DMS79 (cell line): ENCODE results near the gene COL5A1.
"Not testable (repeated sequence)": the region's sequence is repeated elsewhere in the genome, so short reads cannot be mapped to it uniquely, and the experiment has no call there.

Experiments used
- DNase-seq: peaks from one replicate; lab custom pipeline; 2025; lab: John Stamatoyannopoulos, UW

Gene COL5A1

DNA sequence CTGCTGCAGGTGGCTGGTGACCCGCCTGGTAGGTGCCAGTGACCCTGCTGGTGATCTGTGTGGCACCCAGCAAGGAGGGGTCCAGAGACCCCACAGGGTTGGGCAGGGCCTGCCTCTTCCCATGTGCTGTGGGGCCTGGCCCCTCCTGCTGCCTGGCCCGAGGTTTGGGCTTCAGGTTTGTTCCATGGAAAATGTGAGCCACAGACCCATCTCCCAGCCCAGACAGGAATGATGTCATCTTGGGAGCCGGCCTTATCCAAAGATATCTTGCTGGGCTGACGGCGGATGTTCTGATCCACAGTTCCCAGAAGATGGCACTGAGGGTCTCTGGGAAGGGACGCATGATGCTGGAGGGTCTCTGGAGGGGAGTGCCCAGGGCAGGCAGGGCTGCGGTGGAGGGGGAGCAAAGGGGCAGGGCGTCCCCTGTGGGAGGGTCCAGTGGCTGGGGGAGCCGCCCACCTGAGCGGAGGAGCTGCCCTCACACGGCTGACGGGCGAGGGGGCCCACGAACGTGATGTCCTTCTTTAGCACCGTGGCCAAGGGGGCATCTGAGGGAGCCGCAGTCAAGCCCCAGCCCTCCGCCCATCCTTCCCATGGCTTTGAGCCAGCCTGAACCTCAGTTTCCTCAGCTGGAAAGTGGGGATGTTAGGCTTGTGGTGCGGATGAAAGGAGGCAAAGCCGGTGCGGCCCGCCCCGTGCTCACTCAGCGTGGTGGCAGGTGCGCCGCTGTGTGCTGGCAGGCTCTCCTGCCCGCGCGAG is 68.1 kb downstream of the COL5A1 start:
- no peak for DNase-seq

DNA sequence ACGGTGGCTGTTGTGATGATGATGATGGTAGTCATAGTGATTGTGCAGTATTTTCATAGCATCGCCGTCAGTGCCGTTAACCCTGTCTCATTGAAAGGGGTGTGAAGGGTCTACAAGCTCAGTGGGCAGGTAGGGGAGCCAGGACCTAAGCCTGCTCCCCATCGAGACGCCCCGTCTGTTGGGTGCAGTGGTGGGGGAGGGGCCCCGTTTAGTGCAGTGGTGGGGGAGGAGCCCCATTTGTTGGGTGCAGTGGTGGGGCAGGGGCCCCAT is 68.6 kb downstream of the COL5A1 start:
- no peak for DNase-seq

DNA sequence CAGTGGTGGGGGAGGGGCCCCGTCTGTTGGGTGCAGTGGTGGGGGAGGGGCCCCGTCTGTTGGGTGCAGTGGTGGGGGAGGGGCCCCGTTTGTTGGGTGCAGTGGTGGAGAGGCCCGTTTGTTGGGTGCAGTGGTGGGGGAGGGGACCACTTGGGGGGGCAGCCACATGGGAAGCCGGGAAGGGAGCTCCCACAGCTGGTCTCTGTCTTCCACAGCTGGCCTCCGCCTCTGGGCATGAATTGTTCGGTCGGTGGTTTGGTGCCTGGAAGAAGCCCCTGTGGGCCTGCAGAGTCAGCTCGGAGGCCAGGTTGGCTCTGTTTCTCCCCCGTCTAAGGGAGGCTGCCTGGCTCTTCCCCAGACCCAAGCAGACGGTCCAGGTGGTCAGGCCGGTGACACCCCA is 69.3 kb downstream of the COL5A1 start:
- no peak for DNase-seq

DNA sequence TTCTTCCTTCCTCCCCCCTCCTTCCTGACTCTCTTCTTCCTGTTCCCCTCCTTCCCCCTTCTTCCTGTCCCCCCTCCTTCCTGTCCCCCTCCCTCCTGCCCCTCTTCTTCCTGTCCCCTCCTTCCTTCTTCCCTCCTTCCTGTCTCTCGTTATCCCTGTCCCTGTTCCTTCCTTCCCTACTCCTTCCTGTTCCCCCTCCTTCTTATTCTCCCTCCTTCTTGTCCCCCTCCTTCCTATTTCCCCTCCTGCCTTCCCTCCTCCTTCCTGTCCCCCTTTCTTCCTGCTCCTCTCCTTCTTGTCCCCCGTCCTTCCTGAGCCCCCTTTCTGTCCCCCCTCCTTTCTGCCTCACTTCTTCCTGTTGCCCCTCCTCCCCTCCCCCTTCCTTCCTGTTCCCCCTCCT is 70.6 kb downstream of the COL5A1 start:
- DNase-seq, result no peak

DNA sequence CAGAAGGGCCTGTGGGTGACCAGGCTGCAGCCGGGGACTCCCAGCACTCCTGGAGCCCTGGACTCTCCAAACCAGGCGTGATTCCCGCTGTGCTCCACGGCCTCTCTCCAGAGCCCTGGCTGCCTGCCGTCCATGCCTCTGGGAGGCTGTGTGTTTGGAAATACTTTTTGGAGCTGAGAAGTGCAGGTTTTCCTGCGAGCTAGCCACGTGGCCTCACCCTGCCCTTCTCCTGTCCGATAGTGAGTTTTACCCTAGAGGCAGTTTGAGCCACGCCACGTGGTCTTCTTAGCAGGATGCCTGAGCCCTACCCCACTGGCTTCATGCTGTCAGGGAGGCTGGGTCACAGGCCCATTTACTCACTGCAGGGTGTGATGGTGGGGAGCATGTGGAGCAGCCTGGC is 71.3 kb downstream of the COL5A1 start:
- no peak for DNase-seq

DNA sequence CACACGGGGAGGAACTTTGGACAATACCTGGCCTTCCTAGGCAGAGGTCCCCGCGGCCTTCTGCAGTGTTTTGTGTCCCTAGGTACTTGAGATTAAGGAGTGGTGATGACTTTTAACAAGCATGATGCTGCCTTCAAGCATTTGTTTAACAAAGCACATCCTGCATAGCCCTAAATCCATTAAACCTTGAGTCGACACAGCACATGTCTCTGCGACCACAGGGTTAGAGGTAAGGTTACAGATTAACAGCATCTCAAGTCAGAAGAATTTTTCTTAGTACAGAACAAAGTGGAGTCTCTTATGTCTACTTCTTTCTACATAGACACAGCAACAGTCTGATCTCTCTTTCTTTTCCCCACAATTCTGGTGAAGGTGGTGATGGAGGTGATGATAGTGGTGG is 73.9 kb downstream of the COL5A1 start:
- DNase-seq, result not testable (repeated sequence)

DNA sequence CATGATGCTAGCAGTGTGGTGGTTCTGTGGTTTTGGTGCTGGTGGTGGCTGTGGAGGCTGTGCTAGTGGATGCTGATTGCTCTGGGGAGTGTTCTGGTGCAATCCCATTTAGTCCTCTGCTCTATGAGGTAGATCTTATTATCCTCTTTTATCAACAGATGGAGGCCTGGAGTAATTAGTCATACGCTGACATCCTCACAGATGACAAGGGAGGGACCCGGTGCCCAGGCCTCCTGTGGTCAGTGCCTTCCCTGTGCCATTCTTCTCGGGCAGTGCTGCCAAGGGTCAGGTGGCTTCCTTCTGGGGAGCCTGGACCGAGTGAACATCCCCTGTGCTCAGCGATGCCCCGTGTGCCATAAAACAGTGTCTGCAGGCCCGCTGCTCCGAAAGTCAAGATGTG is 74.5 kb downstream of the COL5A1 start:
- no peak for DNase-seq

DNA sequence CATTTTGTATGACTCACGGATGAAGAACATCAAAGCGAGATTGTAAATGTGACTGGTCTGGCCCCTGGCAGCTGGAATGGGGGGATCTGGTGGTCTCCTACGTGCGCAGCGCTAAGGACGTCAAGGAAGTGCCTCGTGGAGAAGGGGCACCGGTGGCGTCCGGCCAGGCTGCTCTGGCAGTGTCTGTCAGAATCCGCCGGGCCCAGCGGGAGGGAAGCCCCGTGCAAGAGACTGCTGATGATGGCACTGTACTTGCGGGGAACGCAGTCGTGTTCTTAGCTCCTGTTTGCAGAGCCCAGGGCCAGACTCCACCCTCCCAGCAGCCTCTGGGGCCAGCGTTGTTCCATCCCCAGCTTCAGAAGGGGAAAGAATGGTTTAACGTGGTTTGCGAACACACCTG is 75.5 kb downstream of the COL5A1 start:
- DNase-seq, result no peak

DNA sequence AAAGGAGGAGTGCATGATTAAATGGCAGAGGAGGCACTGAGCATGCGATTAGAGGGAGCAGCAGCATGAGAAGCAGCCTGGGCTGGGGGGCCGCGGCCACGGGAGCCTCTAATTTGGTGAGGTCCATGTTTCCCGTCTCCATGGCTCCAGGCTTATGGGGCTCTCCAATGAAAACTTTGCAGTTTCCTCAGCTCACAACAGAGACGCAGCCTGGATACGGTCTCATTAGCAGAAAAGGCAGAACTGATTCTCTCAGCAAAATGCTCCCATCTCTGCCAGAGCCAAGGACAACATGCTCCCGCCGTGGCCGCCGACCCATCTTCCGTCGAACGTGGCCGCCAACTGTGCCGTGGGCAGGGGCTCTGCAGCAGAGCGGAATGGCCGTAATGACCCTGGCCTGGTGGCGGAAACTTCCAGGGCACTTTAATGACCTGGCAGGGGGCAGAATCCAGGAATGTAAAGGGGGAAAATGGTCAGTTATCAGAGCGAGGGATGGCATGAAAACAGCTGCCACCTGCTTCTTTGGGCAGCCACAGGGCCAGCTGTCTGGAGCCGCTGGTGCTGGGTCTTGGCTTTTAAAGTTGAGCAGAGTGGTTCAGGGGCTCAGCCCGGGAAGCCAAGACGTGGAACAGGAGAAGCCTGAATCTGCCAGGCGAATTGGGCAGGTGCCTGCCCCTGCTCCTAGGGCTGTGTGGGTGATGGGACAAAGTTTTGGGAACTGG is 76.5 kb downstream of the COL5A1 start:
- no peak for DNase-seq

DNA sequence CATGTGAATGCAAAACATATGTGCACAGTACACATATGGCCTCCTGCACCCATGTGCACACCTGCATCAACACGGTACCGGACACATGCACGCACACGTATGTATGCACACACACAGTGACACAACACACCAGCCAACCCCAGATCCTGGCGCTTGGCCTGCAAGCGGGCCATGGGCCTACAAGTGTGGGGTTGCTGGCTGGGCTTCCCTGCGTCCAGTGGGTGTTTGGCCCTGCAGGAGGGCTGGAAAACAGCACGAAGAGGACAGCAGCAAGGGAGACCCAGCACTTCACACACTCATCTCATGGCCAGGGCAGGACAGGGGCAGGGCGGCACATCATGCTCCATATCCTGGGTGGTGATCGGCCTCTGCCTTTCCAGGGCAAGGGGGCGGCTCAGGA is 77.7 kb downstream of the COL5A1 start:
- DNase-seq, result no peak

DNA sequence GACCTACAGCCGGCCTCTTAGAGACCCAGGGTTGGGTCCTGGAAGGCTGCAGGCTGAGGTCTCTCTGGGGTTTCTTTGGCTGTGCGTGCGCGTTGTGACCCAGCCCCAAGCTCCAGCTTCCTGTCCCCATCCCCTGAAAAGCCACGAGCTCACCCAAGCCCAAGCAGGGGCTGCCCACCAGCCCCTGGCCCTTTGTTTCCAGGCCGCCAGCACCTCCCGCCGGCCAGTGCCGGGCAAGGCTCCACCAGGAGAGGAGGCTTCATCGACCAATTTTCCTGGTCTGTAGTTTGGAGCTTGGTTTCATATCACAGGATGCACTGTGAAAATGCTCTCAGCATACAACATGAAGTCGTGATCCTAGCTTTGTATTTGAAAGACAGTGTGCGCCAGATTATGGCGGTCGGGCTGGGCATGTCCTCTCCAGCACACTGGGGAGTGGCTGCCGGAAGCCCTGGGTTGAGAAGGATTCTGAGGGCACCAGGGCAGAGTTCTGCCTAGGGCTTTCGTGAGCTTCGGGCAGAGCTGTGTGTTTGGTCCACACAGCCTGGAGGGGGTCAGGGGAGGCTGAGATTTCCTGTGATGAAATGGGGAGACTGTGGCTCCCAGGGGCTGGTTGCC is 78.6 kb downstream of the COL5A1 start:
- DNase-seq, result no peak

DNA sequence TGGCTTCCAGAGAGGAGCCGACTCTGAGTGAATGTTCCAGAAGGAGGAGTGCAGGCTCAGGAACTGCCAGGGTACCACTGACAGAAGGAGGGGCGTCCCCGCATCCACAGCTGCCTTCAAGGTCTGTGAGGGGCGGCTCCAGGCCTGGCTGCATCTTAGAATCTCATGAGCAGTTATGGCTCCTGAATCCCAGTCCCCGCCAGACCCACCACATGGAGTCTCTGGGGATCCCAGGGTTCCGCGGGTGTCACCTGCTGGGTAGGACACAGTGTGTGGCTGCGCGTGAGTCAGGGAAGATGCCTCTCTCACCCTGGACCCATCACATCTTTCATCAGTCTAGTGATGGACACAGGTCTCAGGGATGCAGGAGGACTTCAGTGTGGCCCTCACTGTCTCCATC is 79.2 kb downstream of the COL5A1 start:
- no peak for DNase-seq

DNA sequence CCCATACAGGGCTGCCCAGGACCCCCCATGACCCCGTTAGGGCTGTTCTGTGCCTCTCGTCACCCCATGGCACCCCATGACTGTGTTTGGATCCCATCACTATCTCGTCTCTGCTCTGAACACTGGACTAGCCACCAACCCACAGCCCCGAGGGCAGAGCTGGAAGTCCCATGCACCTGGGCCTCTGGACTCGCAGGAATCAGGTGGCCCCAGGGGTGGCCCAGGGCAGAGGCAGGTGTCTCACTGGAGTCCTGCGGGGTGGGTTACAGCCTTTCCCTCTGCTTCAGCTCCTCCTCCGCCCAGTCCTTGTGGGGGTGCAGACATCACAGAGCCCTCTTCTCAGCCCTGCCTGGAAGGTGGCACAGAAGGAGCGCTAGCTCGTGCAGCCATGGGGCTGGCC is 79.7 kb downstream of the COL5A1 start:
- DNase-seq, result no peak

DNA sequence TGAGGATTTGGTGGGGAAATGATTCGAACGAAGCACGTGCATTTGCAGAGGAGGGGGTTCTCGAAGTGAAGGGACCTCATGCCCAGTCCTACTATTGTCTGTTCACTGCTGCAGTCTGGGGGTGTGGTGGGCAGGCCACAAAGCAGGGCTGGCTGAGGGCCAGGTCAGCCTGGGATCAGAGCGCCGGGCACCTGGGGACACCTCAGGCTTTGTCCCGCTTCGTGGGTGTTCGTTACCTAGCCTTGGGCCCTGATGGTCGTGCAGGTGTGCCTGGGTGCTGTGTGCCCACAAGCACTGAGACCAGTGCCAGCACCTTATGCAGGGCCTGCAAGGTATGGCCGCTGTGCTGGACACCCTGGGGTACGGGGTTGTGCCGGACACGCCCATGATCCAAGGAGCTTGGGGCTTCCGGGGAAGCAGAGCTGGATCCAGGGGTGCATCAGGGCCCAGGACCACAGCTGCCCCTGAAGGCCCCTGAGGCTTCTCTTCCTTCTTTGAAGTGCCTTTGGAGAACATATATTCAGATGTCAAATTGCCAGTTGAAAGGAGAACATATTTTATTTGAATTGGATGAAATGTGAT is 80.6 kb downstream of the COL5A1 start:
- DNase-seq, result no peak

DNA sequence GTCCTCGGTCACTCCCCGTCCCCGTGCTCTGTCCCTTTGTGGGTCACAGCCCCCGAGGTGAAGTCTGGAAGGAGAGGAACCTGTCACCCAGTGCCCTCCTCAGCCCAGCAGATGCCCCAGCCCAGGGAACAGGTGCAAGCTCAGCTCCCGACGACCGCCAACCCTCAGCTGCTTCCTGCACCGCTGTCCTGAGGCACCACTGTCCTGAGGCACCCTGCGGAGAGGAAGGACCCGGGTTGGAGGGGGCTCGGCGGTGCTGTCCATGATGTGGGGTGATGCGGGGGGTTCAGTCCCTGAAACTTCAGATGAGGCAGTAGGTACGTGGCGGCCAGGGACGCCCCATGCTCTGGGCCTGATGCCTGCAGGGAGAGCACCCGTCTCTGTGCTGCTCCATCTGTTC is 81.4 kb downstream of the COL5A1 start:
- DNase-seq, result no peak

DNA sequence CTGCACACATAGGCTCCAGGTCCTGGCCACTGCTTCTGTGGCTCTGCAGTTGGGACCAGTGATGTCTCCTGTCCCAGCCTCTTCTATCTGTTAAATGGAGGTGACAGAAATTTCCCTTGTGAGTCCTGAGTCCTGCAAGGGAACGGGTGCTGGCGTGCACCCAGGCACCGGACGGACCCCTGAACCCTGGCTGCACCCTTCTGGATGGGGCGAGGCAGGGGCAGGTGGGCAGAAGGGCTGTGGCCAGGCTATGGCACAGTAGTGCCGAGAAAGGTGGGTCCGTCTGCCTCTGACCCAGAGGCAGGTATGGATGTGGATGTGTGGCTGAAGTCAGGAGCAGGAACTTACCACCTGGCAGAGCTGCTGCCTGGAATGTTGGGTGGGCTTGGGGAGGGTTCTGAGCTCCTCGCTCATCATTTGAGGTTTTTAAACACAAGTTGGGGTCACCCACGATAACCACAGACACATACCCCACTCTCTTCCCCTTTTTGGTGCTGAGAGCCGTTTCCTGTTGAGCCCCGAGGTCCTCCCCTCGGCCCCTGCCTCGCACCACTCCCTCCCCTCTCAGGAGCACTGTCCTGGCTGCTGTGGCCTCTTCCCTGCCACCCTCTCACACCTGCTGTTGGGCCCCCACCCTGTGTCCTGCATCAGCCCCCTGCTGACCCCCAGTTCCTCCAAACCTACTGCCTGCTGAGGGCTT is 82.0 kb downstream of the COL5A1 start:
- no peak for DNase-seq

DNA sequence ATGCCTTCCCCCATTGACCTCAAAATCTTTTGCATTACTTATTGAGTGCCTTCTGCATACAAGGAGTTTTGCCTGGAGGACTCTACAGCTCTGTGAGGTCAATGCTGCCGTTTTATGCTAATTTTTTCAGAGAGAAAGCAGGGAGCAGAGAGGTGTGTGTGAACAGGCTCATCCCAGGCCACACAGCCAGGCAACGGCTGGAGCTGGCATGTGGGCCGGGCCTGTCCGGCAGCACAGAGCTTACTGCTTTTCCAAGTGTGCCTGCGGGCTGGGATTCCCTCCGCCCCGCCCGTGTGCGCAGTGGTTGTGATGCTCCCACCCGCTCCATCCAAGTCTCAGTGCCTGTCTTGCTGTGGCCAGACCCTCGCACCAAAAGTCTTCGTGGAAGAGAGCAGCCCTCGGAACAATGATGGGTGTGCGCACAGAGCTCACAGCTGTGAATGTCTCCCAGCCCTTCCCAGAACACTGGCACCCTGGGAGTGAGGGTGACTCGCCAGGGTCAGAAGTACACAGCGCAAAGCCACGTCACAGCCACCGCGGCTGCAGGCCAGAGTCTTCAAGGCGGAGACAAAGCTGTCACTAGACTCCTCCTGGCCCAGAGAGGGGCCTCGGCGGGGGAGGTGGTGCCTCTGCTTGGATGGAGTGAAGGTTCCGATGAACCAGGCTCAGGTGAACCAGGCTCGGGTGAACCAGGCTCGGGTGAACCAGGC is 82.8 kb downstream of the COL5A1 start:
- peak; percentile 26 for DNase-seq

DNA sequence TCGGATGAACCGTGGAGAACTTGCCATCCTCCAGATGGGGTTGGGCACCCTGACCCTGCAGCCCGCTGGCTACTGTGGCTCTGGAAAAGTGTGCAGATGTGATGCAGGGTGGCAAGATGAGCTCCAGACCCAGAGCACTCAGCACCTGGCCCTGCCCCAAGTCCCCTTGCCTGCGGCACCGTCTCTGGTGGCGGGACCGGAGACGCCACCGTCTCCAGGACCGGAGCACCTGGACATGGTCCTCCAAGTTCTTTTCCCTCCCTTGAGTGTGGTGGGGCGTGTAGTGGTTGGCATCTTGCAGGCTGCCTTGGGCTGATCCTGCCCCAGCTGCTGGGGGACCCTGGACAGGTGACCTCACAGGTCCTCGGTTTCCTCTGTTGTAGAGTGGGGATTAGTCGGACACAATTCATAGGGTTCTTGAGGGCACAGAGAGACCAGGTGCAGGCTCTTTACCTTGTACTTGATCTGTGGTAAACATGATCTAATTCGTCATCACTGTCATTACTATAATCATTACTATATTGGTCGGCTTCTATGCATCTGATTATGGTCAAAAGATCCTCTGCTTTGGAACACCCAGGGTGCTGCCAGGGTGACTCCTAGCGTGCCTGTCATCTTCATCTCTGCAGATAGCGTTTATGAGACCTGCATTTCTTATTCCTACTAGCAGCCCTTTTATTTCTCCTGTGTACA is 83.5 kb downstream of the COL5A1 start:
- peak; percentile 78 for DNase-seq

DNA sequence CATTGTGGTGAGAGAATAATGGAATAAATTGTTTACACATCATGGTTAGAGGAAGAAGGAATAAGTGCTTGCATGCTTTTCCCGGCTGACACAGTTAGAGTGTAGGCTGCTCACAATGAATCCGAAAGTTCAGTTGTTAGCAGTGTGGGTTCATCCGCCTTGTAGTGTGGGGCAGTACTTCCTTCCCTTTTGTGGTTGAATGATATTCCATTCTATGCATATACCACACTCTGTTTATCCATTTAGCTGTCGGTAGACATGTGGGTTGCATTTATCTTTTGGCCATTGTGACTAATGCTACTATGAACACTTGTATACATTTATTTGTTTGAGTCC is 84.0 kb downstream of the COL5A1 start:
- peak; percentile 68 for DNase-seq

DNA sequence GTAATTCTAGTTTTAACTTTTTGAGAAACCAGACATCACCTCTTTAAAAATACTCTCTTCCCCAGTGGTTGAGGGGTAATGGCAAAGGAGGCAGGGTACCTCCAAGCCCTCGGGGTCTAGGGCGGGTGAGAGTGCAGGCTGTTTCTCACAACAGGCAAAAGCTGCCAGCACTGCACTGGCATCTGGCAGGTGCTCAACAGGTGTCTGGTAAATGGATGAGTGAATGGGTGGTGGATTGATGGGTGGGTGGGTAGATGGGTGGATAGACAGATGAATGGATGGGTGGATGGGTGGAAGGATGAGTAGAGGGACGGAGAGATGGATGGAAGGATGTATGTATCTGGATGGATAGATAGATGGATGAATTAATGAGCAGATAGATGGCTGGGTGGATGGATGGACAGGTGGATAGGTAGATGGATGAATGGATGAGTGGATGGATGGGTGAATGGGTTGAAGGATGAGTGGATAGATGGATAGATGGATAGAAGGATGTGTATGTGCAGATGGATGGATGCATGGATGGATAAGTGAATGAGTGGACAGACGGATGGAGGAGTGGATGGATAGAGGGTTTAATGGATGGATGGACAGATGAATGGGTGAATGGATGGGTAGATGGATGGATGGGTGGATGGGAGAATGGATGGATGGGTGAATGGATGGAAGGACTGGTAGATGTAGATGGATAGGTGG is 84.6 kb downstream of the COL5A1 start:
- no peak for DNase-seq

DNA sequence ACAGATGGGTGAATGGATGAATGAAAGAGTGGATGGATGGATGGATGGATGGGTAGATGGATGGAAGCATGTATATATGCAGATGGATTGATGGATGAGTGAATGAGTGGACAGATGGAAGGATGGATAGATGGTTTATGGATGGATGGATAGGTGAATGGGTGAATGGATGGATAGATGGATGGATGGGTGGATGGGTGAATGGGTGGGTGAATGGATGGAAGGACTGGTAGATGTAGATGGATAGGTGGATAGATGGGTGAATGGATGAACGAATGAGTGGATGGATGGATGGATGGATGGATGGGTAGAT is 85.1 kb downstream of the COL5A1 start:
- DNase-seq, result no peak
